ENCODE data around the gene CALU. TPM values are rescaled to one million over a fixed set of nuclear protein-coding genes. Genes with fewer than 3 reads are reported as not detected.

CALU gene
- total RNA-seq, 1 experiment from 2014 or later, result 147 TPM

- TF ChIP-seq CTCF (IDR thresholded peaks at IDR 0.05; ENCODE audit: unreplicated experiment), result no peak
- Mint-ChIP-seq H3K9me3 (ENCODE audit: unreplicated experiment) (no peaks in the 10 kb centered on the region), H3K27ac (ENCODE audit: low read depth, unreplicated experiment) (no peak overlapping the region), H3K36me3 (ENCODE audit: insufficient read depth, unreplicated experiment) (no peaks in the 10 kb centered on the region), H3K27me3 (ENCODE audit: insufficient read depth, unreplicated experiment) (peaks cover 12% of the 10 kb centered on the region), H3K4me3 (ENCODE audit: unreplicated experiment) (no peak overlapping the region), H3K4me1 (ENCODE audit: insufficient read depth, unreplicated experiment) (peaks cover 10% of the 10 kb centered on the region)
- no TSS peak for BruUV-seq (replicated peaks)
- CTCF ChIA-PET, result interaction anchor here (0.5 to 1.5 kb wide), 5 partner anchors 11 to 122 kb away, joined by 3 to 5 read pairs (median 3); no protein-coding TSS in a partner anchor
- DNase-seq (ENCODE audit: unreplicated experiment), result peak; percentile 60
- POLR2A ChIA-PET, result interaction anchor here (1.5 to 1.8 kb wide), 2 partner anchors 14 to 17 kb away, joined by 3 to 10 read pairs; no protein-coding TSS in a partner anchor
- intact Hi-C loops (cut with micrococcal nuclease), result no loop called here
Measured at GRCh38 chr7:128727239-128727638, 11.9 kb upstream of the CALU start.

GRCh38 chr7:128728598-128728997, 10.6 kb upstream of the CALU start:
- no TSS peak for BruUV-seq (replicated peaks)
- peaks cover 12% of the 10 kb centered on the region for H3K27me3 Mint-ChIP-seq (ENCODE audit: insufficient read depth, unreplicated experiment)
- H3K36me3 Mint-ChIP-seq (ENCODE audit: insufficient read depth, unreplicated experiment), result no peaks in the 10 kb centered on the region
- no peak for DNase-seq (ENCODE audit: unreplicated experiment)
- POLR2A ChIA-PET, result interaction anchor here (0.7 to 1.2 kb wide), 5 partner anchors 9 to 111 kb away, joined by 3 to 5 read pairs (median 4); no protein-coding TSS in a partner anchor
- no peaks in the 10 kb centered on the region for H3K9me3 Mint-ChIP-seq (ENCODE audit: unreplicated experiment)
- no peak for TF ChIP-seq CTCF (IDR thresholded peaks at IDR 0.05; ENCODE audit: unreplicated experiment)
- CTCF ChIA-PET, result no interaction called here
- H3K4me3 Mint-ChIP-seq (ENCODE audit: unreplicated experiment), result no peak overlapping the region
- intact Hi-C loops (cut with micrococcal nuclease), result no loop called here
- no peak overlapping the region for H3K27ac Mint-ChIP-seq (ENCODE audit: low read depth, unreplicated experiment)
- H3K4me1 Mint-ChIP-seq (ENCODE audit: insufficient read depth, unreplicated experiment), result peaks cover 10% of the 10 kb centered on the region

GRCh38 chr7:128729494-128729893, 9.7 kb upstream of the CALU start:
- POLR2A ChIA-PET, result interaction anchor here (1.1 kb wide), 1 partner anchor 11 kb away, joined by 4 read pairs; no protein-coding TSS in a partner anchor
- intact Hi-C loops (cut with micrococcal nuclease), result no loop called here
- Mint-ChIP-seq H3K27ac (ENCODE audit: low read depth, unreplicated experiment) (no peak overlapping the region), H3K4me1 (ENCODE audit: insufficient read depth, unreplicated experiment) (peaks cover 10% of the 10 kb centered on the region), H3K27me3 (ENCODE audit: insufficient read depth, unreplicated experiment) (peaks cover 5% of the 10 kb centered on the region), H3K4me3 (ENCODE audit: unreplicated experiment) (no peak overlapping the region), H3K36me3 (ENCODE audit: insufficient read depth, unreplicated experiment) (no peaks in the 10 kb centered on the region), H3K9me3 (ENCODE audit: unreplicated experiment) (no peaks in the 10 kb centered on the region)
- BruUV-seq (replicated peaks), result no TSS peak
- CTCF ChIA-PET, result interaction anchor here (0.6 kb wide), 1 partner anchor 160 kb away, joined by 3 read pairs; no protein-coding TSS in a partner anchor
- no peak for TF ChIP-seq CTCF (IDR thresholded peaks at IDR 0.05; ENCODE audit: unreplicated experiment)
- DNase-seq (ENCODE audit: unreplicated experiment), result no peak

- no peak for TF ChIP-seq CTCF (IDR thresholded peaks at IDR 0.05; ENCODE audit: unreplicated experiment)
- H3K4me3 Mint-ChIP-seq (ENCODE audit: unreplicated experiment), result no peak overlapping the region
- intact Hi-C loops (cut with micrococcal nuclease), result loop anchor here (10.0 kb wide), 1 partner anchor 134 kb away; the partner anchor contains the start of gene ATP6V1F
- ChIA-PET POLR2A (interaction anchor here (0.6 to 1.5 kb wide), 2 partner anchors 9 to 84 kb away, joined by 3 to 4 read pairs; no protein-coding TSS in a partner anchor), CTCF (interaction anchor here (0.6 kb wide), 1 partner anchor 166 kb away, joined by 3 read pairs; no protein-coding TSS in a partner anchor)
- no TSS peak for BruUV-seq (replicated peaks)
- no peak for DNase-seq (ENCODE audit: unreplicated experiment)
- H3K4me1 Mint-ChIP-seq (ENCODE audit: insufficient read depth, unreplicated experiment), result peaks cover 15% of the 10 kb centered on the region
- H3K27ac Mint-ChIP-seq (ENCODE audit: low read depth, unreplicated experiment), result no peak overlapping the region
- no peaks in the 10 kb centered on the region for H3K27me3 Mint-ChIP-seq (ENCODE audit: insufficient read depth, unreplicated experiment)
- no peaks in the 10 kb centered on the region for H3K36me3 Mint-ChIP-seq (ENCODE audit: insufficient read depth, unreplicated experiment)
- no peaks in the 10 kb centered on the region for H3K9me3 Mint-ChIP-seq (ENCODE audit: unreplicated experiment)
Measured at GRCh38 chr7:128731184-128731583, 8.0 kb upstream of the CALU start.

Measured in MCF 10A (cell line).